Activated naive CD4-positive, alpha-beta T cell treated with anti-CD3 and anti-CD28 coated beads for 36 hours (primary cell): ENCODE data around the gene DDRGK1. TPM values are rescaled to one million over a fixed set of nuclear protein-coding genes. Genes with fewer than 3 reads are reported as not detected.
"Not testable (repeated sequence)": the region's sequence is repeated elsewhere in the genome, so short reads cannot be mapped to it uniquely, and the experiment has no call there.

Source experiments
- CTCF ChIA-PET: fragments of 350-600 bp; sonication (Branson Sonifier 250); formaldehyde crosslinking; loops from one replicate; lab custom pipeline; 2021; ENCODE audit warnings: antibody characterized with exemption; lab: Charles Lee
- DNase-seq: peaks from one replicate; pipeline ENCODE4 v3.0.0-alpha.2; 2020
- H3K27ac Mint-ChIP-seq: one replicate; pipeline ENCODE4 v1.8.0; 2021; ENCODE audit warnings: mild to moderate bottlenecking, mixed read lengths
- H3K27me3 Mint-ChIP-seq: one replicate; pipeline ENCODE4 v1.8.0; 2021; ENCODE audit warnings: low read depth, mixed read lengths
- H3K36me3 Mint-ChIP-seq: one replicate; pipeline ENCODE4 v1.8.0; 2021; ENCODE audit warnings: low read depth, mixed read lengths
- H3K4me1 Mint-ChIP-seq: one replicate; pipeline ENCODE4 v1.8.0; 2021; ENCODE audit warnings: low read depth, mixed read lengths
- H3K4me3 Mint-ChIP-seq: one replicate; pipeline ENCODE4 v1.8.0; 2021; ENCODE audit warnings: mild to moderate bottlenecking, moderate library complexity, mixed read lengths
- H3K9me3 Mint-ChIP-seq: one replicate; pipeline ENCODE4 v1.8.0; 2021; ENCODE audit warnings: mixed read lengths
- intact Hi-C: fragments of 100-400 bp; cut with micrococcal nuclease; formaldehyde crosslinking; loops from one replicate; pipeline ENCODE4 v1.15.1; 2023
- total RNA-seq, 2 experiments: library from RNA; stranded (reverse); gene quantifications; one replicate each; pipeline ENCODE4 v1.2.3, GENCODE V29; 2021

Gene DDRGK1
- total RNA-seq, 2 experiments from 2014 or later = 78.2 to 79.5 TPM

GRCh38 chr20:3164763-3165410, 39.6 kb downstream of the DDRGK1 start:
- CTCF ChIA-PET = interaction anchor here (1.2 kb wide), 1 partner anchor 55 kb away, joined by 3 read pairs; no protein-coding TSS in a partner anchor
- Mint-ChIP-seq H3K27ac (no peak overlapping the region), H3K36me3 (no peaks in the 10 kb centered on the region), H3K9me3 (no peaks in the 10 kb centered on the region), H3K27me3 (peaks cover 4% of the 10 kb centered on the region), H3K4me3 (no peak overlapping the region), H3K4me1 (peaks cover 8% of the 10 kb centered on the region)
- intact Hi-C loops = no loop called here
- DNase-seq = no peak

GRCh38 chr20:3164043-3164762, 40.3 kb downstream of the DDRGK1 start:
- intact Hi-C loops = no loop called here
- peaks cover 3% of the 10 kb centered on the region for H3K27me3 Mint-ChIP-seq
- H3K9me3 Mint-ChIP-seq = no peaks in the 10 kb centered on the region
- CTCF ChIA-PET = interaction anchor here (1.2 kb wide), 1 partner anchor 56 kb away, joined by 3 read pairs; no protein-coding TSS in a partner anchor
- peaks cover 2% of the 10 kb centered on the region for H3K36me3 Mint-ChIP-seq
- no peak overlapping the region for H3K27ac Mint-ChIP-seq
- peaks cover 10% of the 10 kb centered on the region for H3K4me1 Mint-ChIP-seq
- DNase-seq = no peak
- no peak overlapping the region for H3K4me3 Mint-ChIP-seq

- Mint-ChIP-seq H3K36me3 (peaks cover 2% of the 10 kb centered on the region), H3K4me3 (no peak overlapping the region), H3K4me1 (peaks cover 11% of the 10 kb centered on the region), H3K9me3 (no peaks in the 10 kb centered on the region), H3K27ac (no peak overlapping the region), H3K27me3 (no peaks in the 10 kb centered on the region)
- no peak for DNase-seq
- CTCF ChIA-PET = interaction anchor here (0.7 kb wide), 1 partner anchor 110 kb away, joined by 3 read pairs; no protein-coding TSS in a partner anchor
- intact Hi-C loops = no loop called here
These were observed 41.1 kb downstream of the DDRGK1 start for GRCh38 chr20:3163099-3164042.

GRCh38 chr20:3162080-3162611, 42.3 kb downstream of the DDRGK1 start:
- intact Hi-C loops = no loop called here
- Mint-ChIP-seq H3K4me3 (no peak overlapping the region), H3K27me3 (no peaks in the 10 kb centered on the region), H3K36me3 (peaks cover 2% of the 10 kb centered on the region), H3K27ac (no peak overlapping the region), H3K4me1 (peaks cover 18% of the 10 kb centered on the region), H3K9me3 (no peaks in the 10 kb centered on the region)
- CTCF ChIA-PET = interaction anchor here (0.7 to 2.0 kb wide), 2 partner anchors 45 to 108 kb away, joined by 6 to 7 read pairs; no protein-coding TSS in a partner anchor
- no peak for DNase-seq

GRCh38 chr20:3161316-3162079, 43.0 kb downstream of the DDRGK1 start:
- Mint-ChIP-seq H3K4me1 (peaks cover 25% of the 10 kb centered on the region), H3K27me3 (no peaks in the 10 kb centered on the region), H3K36me3 (peaks cover 2% of the 10 kb centered on the region), H3K9me3 (no peaks in the 10 kb centered on the region), H3K4me3 (peak overlapping the region; percentile 45), H3K27ac (peak overlapping the region; percentile 46)
- CTCF ChIA-PET = interaction anchor here (1.2 to 2.0 kb wide), 2 partner anchors 45 to 58 kb away, joined by 5 to 6 read pairs; no protein-coding TSS in a partner anchor
- no peak for DNase-seq
- intact Hi-C loops = no loop called here

GRCh38 chr20:3160418-3160817, 44.1 kb downstream of the DDRGK1 start:
- H3K27me3 Mint-ChIP-seq = no peaks in the 10 kb centered on the region
- H3K4me1 Mint-ChIP-seq = peaks cover 35% of the 10 kb centered on the region
- CTCF ChIA-PET = interaction anchor here (1.2 kb wide), 1 partner anchor 59 kb away, joined by 5 read pairs; no protein-coding TSS in a partner anchor
- no peak overlapping the region for H3K27ac Mint-ChIP-seq
- DNase-seq = no peak
- peaks cover 4% of the 10 kb centered on the region for H3K36me3 Mint-ChIP-seq
- H3K9me3 Mint-ChIP-seq = no peaks in the 10 kb centered on the region
- no peak overlapping the region for H3K4me3 Mint-ChIP-seq
- intact Hi-C loops = no loop called here

GRCh38 chr20:3158968-3159431, 45.5 kb downstream of the DDRGK1 start:
- CTCF ChIA-PET = interaction anchor here (0.5 kb wide), 1 partner anchor 228 kb away, joined by 4 read pairs; no protein-coding TSS in a partner anchor
- Mint-ChIP-seq H3K27me3 (no peaks in the 10 kb centered on the region), H3K4me3 (peak overlapping the region; percentile 87), H3K36me3 (peaks cover 6% of the 10 kb centered on the region), H3K4me1 (peaks cover 38% of the 10 kb centered on the region), H3K9me3 (no peaks in the 10 kb centered on the region), H3K27ac (peak overlapping the region; percentile 95)
- intact Hi-C loops = loop anchor here (2.0 to 5.0 kb wide), 4 partner anchors 46 to 313 kb away; partner anchors contain the start of genes ATRN, DDRGK1 and PTPRA
- DNase-seq = peak; percentile 32

- Mint-ChIP-seq H3K9me3 (no peaks in the 10 kb centered on the region), H3K4me1 (peaks cover 46% of the 10 kb centered on the region), H3K27ac (peak overlapping the region; percentile 91), H3K27me3 (no peaks in the 10 kb centered on the region), H3K4me3 (peak overlapping the region; percentile 66), H3K36me3 (peaks cover 8% of the 10 kb centered on the region)
- intact Hi-C loops = loop anchor here (1.0 to 5.0 kb wide), 8 partner anchors 15 to 1055 kb away; partner anchors contain the start of genes ATRN, DDRGK1, LZTS3 and PTPRA
- CTCF ChIA-PET = interaction anchor here (0.6 to 1.5 kb wide), 6 partner anchors 12 to 159 kb away, joined by 3 to 6 read pairs (median 4); no protein-coding TSS in a partner anchor
- DNase-seq = no peak
These were observed 46.7 kb downstream of the DDRGK1 start for GRCh38 chr20:3157817-3158216.

GRCh38 chr20:3156811-3157619, 47.5 kb downstream of the DDRGK1 start:
- H3K27me3 Mint-ChIP-seq = no peaks in the 10 kb centered on the region
- CTCF ChIA-PET = interaction anchor here (0.6 to 1.5 kb wide), 6 partner anchors 12 to 159 kb away, joined by 3 to 6 read pairs (median 3); no protein-coding TSS in a partner anchor

GRCh38 chr20:3152057-3152644, 52.3 kb downstream of the DDRGK1 start:
- H3K9me3 Mint-ChIP-seq, intact Hi-C loops, H3K4me3 Mint-ChIP-seq, H3K27me3 Mint-ChIP-seq, DNase-seq, CTCF ChIA-PET, H3K27ac Mint-ChIP-seq: not testable (repeated sequence)
- Mint-ChIP-seq H3K36me3 (peaks cover 24% of the 10 kb centered on the region), H3K4me1 (peaks cover 68% of the 10 kb centered on the region)

More at GRCh38 chr20:3156811-3157619, 47.5 kb downstream of the DDRGK1 start:
- peak overlapping the region; percentile 91 for H3K27ac Mint-ChIP-seq
- intact Hi-C loops = loop anchor here (1.0 to 5.0 kb wide), 7 partner anchors 16 to 1054 kb away; partner anchors contain the start of genes ATRN, LZTS3 and PTPRA
- peak; percentile 42 for DNase-seq
- H3K36me3 Mint-ChIP-seq = peaks cover 8% of the 10 kb centered on the region
- H3K4me1 Mint-ChIP-seq = peaks cover 53% of the 10 kb centered on the region
- H3K4me3 Mint-ChIP-seq = peak overlapping the region; percentile 66
- H3K9me3 Mint-ChIP-seq = no peaks in the 10 kb centered on the region
